SIG-M5 treated with dmso at 0.1 percent for 504 hours (cell line): ENCODE results near the gene SMG9.
A peak's percentile ranks its signal among the peaks of the same experiment; 100 is the strongest.

Source experiments
- DNase-seq: peaks from one replicate; lab custom pipeline; 2025; ENCODE audit not compliant: unreplicated experiment; lab: John Stamatoyannopoulos, UW

The SMG9 gene

DNA sequence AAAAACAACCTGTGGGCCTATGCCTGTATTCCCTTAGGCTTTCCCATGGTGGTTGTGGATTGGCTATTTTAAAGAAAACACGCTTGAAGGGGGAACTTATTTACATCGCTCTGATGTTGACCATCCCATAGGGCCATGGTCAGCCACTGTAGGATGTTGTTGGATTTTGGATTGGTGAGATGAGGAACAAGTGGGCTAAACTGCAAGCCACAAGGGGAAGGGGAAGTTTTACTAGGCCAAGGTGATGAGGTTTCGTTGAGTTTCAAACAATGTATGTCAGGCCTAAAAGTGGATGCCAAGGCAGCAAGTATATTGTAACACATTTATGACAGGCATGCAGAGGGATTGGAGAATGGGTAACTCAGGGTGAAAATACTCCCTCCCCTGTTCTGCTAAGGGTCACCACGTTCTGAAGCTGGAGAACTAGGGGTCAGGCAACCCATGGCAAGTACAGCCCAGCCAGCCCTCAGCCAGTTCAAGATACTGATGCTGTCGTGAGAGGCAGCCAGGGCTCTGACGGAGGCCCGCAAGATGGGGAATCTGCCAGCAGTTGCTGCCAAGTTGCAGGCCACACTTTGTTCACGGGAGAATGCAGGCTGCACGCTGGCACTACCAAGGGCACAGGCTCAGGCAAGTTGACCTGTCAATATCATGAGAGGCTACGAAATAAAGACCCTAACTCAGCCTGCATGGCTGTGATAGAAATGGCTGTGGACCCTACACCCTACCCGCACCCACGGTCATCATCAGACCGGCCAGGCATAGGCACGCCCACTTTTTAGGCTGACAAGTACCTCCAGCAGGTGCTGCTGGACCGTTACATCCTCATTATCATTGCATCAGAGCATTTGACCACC lies 27.8 kb downstream of the SMG9 start:
- DNase-seq: peak; percentile 18

DNA sequence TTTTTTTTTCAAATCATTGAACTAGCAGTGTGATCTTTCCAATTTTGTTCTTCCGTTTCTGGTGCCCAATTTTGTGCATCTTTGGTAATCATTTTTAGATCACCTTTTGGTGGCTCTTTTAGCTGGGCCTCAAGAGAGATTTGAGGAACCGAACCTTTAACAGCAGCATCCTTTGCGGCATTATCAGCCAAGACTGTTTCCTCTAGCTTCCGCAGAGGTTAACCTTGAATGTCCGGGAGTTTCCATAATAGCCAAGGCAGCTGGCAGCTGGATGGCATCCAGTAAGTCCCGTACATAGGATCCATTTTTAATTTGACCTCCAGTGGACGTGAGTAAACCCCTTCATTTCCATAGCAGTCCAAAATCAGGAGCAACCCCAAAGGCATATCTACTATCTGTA lies 29.3 kb downstream of the SMG9 start:
- peak; percentile 54 for DNase-seq

- no peak for DNase-seq
Observed at GRCh38 chr19:43724896-43725295, 29.9 kb downstream of the SMG9 start.

DNA sequence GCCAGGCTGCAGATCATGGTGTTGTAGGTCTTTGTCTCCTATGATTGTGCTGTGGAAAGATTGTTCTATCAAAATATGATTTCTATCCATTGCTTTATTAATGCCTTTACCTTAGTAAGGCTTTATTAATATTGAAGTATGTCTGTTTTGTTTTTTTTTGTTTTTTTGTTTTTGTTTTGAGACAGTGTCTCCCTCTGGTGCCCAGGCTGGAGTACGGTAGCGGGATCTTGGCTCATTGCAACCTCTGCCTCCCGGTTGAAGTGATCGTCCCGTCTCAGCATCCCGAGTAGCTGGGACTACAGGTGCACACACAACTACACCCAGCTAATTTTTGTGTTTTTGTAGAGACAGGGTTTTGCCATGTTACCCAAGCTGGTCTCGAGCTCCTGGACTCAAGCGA lies 31.2 kb downstream of the SMG9 start:
- DNase-seq: no peak

DNA sequence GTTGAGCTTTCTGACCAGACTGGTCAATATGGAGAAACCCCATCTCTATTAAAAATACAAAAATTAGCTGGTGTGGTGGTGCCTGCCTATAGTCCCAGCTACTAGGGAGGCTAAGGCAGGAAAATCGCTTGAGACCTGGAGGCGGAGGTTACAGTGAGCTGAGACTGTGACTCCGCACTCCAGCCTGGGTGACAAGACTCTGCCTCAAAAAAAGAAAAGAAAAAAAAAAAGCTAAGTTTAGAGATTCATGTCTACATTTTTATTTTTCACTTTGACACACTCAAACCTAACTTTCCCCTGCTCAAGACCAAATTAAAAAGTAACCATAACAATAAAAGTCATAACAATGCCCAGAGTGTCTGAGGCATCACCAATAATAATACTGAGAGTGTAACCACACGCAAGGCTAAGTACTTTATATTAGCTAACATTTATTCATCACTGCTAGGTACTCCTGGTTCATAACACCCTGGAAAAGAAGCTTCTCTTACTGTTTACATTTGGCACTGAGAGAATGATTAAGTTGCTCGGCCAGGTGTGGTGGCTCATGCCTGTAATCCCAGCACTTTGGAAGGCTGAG lies 33.2 kb downstream of the SMG9 start:
- no peak for DNase-seq

DNA sequence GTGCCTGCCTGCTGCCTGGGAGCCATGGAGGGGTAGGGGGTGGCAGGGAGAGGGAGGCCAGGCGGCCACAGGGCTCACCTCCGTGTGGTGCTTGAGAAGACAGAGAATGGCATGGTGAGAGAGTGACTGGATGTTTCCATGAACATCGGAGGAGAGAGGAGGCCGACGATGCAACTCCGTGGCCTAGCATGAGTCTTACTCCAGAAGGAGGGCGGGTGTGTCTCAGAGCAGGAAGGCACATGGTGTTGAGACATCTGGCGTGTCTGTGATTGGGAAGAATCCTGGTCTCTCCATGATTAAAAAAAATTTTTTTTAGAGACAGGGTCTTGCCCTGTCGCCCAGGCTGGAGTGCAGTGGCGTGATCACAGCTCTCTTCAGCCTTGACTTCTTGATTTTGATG lies 33.8 kb downstream of the SMG9 start:
- no peak for DNase-seq

- DNase-seq: no peak
Observed at GRCh38 chr19:43719918-43720317, 34.8 kb downstream of the SMG9 start.

DNA sequence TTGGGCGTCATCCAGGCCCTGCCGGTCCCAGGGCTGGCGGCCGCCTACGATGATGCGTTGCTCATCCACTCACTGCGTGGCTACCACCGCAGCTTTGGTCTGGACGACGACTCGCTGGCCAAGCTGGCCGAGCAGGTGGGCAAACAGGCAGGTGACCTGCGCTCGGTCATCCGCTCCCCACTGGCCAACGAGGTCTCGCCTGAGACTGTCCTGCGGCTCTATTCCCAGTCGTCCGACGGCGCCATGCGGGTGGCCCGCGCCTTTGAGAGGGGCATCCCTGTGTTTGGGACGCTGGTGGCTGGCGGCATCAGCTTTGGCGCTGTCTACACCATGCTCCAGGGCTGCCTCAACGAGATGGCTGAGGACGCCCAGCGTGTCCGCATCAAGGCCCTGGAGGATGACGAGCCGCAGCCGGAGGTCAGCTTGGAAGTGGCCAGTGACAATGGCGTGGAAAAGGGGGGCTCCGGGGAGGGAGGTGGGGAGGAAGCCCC lies 35.3 kb downstream of the SMG9 start:
- DNase-seq: no peak

GRCh38 chr19:43718627-43719377 lies 36.0 kb downstream of the SMG9 start:
- DNase-seq: no peak

- no peak for DNase-seq
Observed at GRCh38 chr19:43715776-43716175, 39.0 kb downstream of the SMG9 start, which contains the start of gene IRGC. IRGC (plus strand) TSS chr19:43716076; CDS start chr19:43718559, 2,483 bp downstream.

GRCh38 chr19:43713208-43713607 lies 41.6 kb downstream of the SMG9 start:
- no peak for DNase-seq

DNA sequence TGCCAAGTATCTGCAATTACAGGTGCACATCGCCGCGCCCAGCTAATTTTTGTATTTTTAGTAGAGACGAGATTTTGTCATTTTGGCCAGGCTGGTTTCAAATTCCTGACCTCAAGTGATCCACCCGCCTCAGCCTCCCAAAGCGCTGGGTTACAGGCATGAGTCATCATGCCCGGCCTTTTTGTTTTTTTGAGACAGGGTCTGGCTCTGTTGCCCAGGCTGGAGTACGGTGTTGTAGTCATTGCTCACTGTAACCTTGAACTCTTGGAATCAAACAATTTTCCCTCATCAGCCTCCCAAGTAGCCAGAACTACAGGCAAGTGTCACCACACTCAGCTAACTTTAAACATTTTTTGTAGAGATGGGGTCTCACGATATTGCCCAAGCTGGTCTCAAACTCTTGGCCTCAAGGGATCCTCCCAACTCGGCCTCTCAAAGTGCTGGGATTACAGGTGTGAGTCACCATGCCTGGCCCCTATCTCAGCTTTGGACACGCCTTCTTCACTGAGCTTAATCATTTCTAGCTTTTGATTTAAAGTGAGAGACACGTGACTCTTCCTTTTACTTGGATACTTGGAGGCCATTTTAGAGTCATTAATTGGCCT lies 42.9 kb downstream of the SMG9 start:
- no peak for DNase-seq

- DNase-seq: no peak
Observed at GRCh38 chr19:43708716-43709115, 46.0 kb downstream of the SMG9 start.

DNA sequence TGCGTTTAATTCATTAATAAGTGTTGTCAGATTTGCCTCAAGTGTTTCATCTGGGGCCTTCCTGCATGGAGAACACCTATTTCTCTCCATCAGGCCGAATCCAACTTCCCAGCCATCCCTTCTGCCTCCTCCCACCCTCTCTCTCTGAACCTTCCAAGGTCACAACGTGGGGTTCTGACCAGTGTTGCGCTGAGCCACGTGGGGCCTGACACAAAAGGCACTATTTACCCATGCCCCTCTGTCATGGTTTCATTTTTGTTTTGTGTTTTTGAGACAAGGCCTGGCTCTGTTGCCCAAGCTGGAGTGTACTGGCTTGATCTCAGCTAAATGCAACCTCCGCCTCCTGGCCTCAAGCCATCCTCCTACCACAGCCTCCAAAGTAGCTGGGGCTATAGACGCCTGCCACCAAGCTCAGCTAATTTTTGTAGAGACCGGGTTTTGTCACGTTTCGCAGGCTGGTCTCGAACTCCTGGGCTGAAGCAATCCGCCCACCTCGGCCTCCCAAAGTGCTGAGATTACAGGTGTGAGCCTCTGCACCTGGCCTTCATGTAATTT lies 47.5 kb downstream of the SMG9 start:
- DNase-seq: no peak

- DNase-seq: no peak
Observed at GRCh38 chr19:43705729-43706128, 49.0 kb downstream of the SMG9 start.

DNA sequence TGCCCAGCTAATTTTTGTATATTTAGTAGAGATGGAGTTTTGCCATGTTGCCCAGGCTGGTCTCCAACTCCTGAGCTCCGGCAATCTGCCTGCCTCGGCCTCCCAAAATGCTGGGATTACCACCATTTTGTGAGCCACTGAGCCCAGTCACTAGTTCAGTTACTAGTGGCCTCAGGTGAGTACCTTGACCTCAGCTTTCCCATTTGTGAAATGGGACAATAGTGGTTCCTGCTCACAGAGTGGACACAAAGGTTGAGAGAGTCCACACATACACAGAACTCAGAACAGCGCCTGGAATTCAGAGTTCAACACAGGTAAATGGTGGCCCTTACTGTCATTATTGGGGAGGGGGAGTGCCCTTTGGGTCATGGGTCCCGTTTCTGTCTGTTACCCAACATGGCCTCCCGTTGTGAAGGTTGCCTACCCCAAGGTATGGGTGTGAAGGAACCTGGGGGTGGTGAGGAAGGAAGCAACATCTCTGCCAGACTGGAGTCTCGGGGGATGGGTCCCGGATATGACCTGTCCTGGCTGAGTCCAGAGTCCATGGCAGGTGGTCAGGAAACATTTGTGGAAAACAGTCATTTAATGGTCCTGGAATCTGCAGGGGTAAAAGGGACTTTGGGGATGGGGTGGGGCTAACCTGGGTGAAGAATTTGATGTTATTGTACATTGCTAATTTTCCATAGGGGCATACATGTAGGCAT lies 50.6 kb downstream of the SMG9 start:
- no peak for DNase-seq

DNA sequence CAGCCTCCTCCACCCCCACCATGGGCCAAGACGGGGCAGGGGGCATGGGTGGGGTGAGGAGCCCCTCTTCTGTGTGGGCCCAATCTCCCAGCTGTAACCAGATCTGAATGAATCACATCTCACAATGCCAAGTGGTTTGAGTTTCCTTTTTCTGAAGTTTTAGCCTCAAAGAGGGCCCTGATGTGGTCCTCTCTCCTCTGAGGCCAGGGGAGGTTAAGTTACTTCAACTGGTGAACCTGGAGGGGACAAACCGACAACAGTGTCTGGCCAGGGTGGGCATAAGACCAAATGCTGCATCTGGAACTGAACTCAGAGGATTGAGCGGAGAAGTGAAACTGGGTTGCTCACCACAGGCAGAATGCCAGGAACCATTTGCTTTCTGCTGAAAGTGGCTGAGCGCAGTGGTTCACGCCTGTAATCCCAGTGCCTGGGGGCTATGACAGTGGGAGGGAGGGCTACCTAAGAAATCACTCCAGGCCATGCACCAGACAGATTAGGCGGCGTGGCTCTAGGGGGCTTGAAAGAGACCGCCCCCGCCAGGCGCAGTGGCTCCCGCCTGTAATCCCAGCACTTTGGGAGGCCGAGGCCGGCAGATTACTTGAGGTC lies 54.3 kb downstream of the SMG9 start:
- peak; percentile 78 for DNase-seq

GRCh38 chr19:43699506-43700394 lies 55.0 kb downstream of the SMG9 start:
- peak; percentile 16 for DNase-seq

GRCh38 chr19:43697295-43697694 lies 57.5 kb downstream of the SMG9 start:
- DNase-seq: no peak
